PFSK-1 (cell line): ENCODE results near the gene WDR62.

Experiments used
- FOXP2 ChIP-seq: optimal IDR thresholded peaks from 2 replicates; pipeline ENCODE3; 2011; ENCODE audit warnings: borderline replicate concordance, control low read depth, inconsistent platforms; ENCODE audit not compliant: insufficient read depth; ENCODE audit errors: extremely low read length, extremely low read depth
- POLR2AphosphoS5 ChIP-seq: IDR thresholded peaks from 2 replicates; pipeline ENCODE4 v1.6.1; 2012; ENCODE audit warnings: low read depth, mild to moderate bottlenecking, control low read depth, low read length, moderate library complexity
- SIN3A ChIP-seq: IDR thresholded peaks from 2 replicates; pipeline ENCODE4 v1.6.1; 2012; ENCODE audit warnings: mild to moderate bottlenecking, low read length, moderate library complexity, borderline replicate concordance; ENCODE audit not compliant: insufficient read depth
- TAF1 ChIP-seq: IDR thresholded peaks from 2 replicates; pipeline ENCODE4 v1.6.1; 2012; ENCODE audit warnings: low read length, control low read depth, borderline replicate concordance; ENCODE audit not compliant: insufficient read depth
- TF ChIP-seq, protein P1 (sequence below), 2 experiments: IDR thresholded peaks; 2 replicates each; pipeline versions ENCODE4 v1.6.1 to v1.8.0; 2011 to 2012; ENCODE audit warnings: low read depth in 2 of 2, low read length in 2 of 2, control low read depth in 1 of 2, inconsistent platforms in 1 of 2, mild to moderate bottlenecking in 1 of 2, moderate library complexity in 1 of 2; ENCODE audit not compliant: insufficient read depth in 1 of 2

The WDR62 gene

DNA sequence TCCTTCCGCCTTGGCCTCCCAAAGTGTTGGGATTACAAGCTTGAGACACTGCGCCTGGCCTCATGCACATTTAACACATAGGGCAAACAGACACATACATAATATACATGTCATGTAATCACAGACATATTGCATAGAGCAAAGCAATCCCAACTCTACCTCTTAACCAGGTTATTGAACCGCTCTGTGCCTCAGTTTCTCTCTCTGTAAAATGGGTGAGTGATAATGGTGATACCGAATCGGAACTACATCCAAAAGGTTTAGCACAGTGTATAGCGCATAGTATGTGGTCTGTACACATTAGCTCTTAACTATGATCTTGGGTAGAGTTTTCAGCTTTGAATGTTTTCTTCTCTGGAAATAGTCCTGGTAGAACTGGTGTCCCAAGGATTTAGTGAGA, 89.9 kb downstream of the WDR62 start:
- TF ChIP-seq, protein P1, sequence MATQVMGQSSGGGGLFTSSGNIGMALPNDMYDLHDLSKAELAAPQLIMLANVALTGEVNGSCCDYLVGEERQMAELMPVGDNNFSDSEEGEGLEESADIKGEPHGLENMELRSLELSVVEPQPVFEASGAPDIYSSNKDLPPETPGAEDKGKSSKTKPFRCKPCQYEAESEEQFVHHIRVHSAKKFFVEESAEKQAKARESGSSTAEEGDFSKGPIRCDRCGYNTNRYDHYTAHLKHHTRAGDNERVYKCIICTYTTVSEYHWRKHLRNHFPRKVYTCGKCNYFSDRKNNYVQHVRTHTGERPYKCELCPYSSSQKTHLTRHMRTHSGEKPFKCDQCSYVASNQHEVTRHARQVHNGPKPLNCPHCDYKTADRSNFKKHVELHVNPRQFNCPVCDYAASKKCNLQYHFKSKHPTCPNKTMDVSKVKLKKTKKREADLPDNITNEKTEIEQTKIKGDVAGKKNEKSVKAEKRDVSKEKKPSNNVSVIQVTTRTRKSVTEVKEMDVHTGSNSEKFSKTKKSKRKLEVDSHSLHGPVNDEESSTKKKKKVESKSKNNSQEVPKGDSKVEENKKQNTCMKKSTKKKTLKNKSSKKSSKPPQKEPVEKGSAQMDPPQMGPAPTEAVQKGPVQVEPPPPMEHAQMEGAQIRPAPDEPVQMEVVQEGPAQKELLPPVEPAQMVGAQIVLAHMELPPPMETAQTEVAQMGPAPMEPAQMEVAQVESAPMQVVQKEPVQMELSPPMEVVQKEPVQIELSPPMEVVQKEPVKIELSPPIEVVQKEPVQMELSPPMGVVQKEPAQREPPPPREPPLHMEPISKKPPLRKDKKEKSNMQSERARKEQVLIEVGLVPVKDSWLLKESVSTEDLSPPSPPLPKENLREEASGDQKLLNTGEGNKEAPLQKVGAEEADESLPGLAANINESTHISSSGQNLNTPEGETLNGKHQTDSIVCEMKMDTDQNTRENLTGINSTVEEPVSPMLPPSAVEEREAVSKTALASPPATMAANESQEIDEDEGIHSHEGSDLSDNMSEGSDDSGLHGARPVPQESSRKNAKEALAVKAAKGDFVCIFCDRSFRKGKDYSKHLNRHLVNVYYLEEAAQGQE (IDR thresholded peaks at IDR 0.05; ENCODE audit: insufficient read depth in 1 of 2, low read depth in 2 of 2, low read length in 2 of 2) = no peak
- TF ChIP-seq TAF1 (no peak), SIN3A (no peak), POLR2AphosphoS5 (no peak), FOXP2 (no peak)

DNA sequence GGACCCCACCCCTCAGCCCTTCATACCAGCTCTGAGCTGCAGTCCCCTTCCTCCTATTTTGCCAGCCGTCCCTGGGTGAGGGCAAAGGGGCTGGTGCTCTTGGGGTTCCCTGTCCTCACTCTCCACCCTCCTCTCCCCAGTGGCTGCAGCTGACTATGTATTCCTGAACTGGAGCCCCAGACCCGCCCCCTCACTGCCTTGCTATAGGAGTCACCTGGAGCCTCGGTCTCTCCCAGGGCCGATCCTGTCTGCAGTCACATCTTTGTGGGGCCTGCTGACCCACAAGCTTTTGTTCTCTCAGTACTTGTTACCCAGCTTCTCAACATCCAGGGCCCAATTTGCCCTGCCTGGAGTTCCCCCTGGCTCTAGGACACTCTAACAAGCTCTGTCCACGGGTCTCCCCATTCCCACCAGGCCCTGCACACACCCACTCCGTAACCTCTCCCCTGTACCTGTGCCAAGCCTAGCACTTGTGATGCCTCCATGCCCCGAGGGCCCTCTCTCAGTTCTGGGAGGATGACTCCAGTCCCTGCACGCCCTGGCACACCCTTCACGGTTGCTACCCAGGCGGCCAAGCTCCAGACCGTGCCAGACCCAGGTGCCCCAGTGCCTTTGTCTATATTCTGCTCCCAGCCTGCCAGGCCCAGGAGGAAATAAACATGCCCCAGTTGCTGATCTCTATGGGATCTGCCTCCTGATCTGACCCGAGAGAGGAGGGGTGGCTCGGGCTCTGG, 95.1 kb downstream of the WDR62 start:
- no peak for TF ChIP-seq TAF1
- no peak for TF ChIP-seq SIN3A
- no peak for TF ChIP-seq POLR2AphosphoS5
- TF ChIP-seq FOXP2 = no peak
- TF ChIP-seq, protein P1 (IDR thresholded peaks at IDR 0.05; ENCODE audit: insufficient read depth in 1 of 2, low read depth in 2 of 2, low read length in 2 of 2) = no peak

DNA sequence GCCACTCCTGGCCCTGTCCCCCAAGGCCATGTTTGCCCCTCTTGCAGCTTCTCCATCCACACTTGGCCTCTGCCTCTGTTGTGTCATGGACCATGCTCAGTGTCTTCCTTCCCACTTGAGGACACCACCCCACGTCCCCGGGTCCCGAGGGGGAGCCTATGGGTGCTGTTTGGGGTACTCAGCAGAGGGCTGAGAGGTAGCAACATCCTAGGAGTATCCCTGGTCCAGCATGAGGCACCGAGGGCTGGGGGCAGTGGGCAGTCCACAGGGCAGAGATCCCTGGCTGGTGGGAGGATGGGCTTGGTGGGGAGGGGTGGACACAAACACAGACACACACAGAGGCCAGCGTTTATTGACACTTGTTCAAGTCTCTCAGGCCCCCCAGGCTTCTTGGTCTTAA, 95.9 kb downstream of the WDR62 start:
- no peak for TF ChIP-seq SIN3A
- no peak for TF ChIP-seq FOXP2
- no peak; the same call in 1 of the 2 replicates for TF ChIP-seq POLR2AphosphoS5
- no peak for TF ChIP-seq TAF1
- TF ChIP-seq, protein P1 (IDR thresholded peaks at IDR 0.05; ENCODE audit: insufficient read depth in 1 of 2, low read depth in 2 of 2, low read length in 2 of 2) = no peak

DNA sequence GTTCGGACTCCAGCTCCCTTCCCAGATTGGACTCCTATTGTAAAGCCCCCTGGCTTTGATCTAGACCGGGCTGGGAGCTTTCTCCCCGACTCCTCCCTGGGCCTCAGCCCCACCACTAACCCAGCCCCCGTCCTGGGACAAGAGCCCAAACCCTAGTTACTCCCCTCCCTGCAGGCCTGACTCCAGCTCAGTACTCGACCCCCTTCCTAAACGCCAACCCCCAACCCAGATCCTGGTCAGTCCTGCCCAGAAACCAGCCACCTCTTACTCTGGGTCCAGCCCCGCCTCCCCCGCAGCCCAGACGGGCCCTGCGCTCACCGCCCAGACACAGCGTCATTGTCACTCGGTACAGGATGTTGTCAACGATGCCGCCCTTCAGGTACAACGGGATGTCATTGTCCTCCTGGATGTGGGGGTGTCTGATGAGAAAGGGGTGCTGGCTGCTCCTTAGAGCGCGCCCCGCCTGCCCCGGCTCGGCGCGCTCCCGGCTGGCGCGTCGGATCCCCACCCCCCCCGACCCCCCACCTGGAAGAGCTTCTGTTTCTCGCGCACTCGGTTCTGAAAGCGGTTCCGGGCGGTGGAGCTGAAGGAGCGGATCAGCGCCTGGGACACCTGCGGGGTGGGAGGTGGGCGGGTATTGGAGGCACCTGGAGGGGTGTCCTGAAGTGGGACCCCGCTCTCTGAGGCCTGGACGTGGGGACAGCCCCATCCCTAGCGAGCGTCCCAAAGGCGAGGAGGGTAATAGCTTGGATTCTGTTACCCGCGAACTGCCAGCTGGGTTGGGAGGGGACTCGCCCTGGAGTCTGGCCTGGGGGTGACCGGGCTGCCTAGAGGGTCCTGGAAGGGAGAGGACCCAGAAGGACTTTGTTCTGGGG, 96.7 kb downstream of the WDR62 start:
- TF ChIP-seq POLR2AphosphoS5 = no peak
- TF ChIP-seq SIN3A = no peak
- TF ChIP-seq TAF1 = no peak
- TF ChIP-seq, protein P1 (IDR thresholded peaks at IDR 0.05; ENCODE audit: insufficient read depth in 1 of 2, low read depth in 2 of 2, low read length in 2 of 2) = no peak
- no peak for TF ChIP-seq FOXP2
